Activated B cell treated with CpG ODN at 0.5 μM for 24 hours (primary cell): ENCODE measurements around the gene HOXC6. TPM values are rescaled to one million over a fixed set of nuclear protein-coding genes. Genes with fewer than 3 reads are reported as not detected.

Source experiments
- ATAC-seq: fragments of 200-7000 bp; cut with Tn5 transposase; one replicate; pipeline ENCODE4 v1.10.0; 2021; ENCODE audit warnings: low read depth, mild to moderate bottlenecking, moderate library complexity
- CTCF ChIA-PET: fragments of 350-600 bp; sonication (Branson Sonifier 250); formaldehyde crosslinking; loops from one replicate; lab custom pipeline; 2021; ENCODE audit warnings: antibody characterized with exemption; lab: Charles Lee
- POLR2A ChIA-PET: fragments of 350-600 bp; sonication (Branson Sonifier 250); formaldehyde crosslinking; loops from one replicate; lab custom pipeline; 2021; ENCODE audit warnings: antibody characterized with exemption; lab: Charles Lee
- DNase-seq: peaks from one replicate; pipeline ENCODE4 v3.0.0; 2022
- H3K27ac Mint-ChIP-seq: one replicate; pipeline ENCODE4 v1.8.0; 2020; ENCODE audit warnings: mixed read lengths
- H3K27me3 Mint-ChIP-seq: one replicate; pipeline ENCODE4 v1.8.0; 2021; ENCODE audit warnings: mixed read lengths
- H3K36me3 Mint-ChIP-seq: one replicate; pipeline ENCODE4 v1.8.0; 2021; ENCODE audit warnings: low read depth, mixed read lengths
- H3K4me1 Mint-ChIP-seq: one replicate; pipeline ENCODE4 v1.8.0; 2021; ENCODE audit warnings: mixed read lengths
- H3K4me3 Mint-ChIP-seq: one replicate; pipeline ENCODE4 v1.8.0; 2020; ENCODE audit warnings: mild to moderate bottlenecking, mixed read lengths
- H3K9me3 Mint-ChIP-seq: one replicate; pipeline ENCODE4 v1.8.0; 2020; ENCODE audit warnings: mixed read lengths
- intact Hi-C: fragments of 100-400 bp; cut with micrococcal nuclease; formaldehyde crosslinking; loops from one replicate; pipeline ENCODE4 v1.15.1; 2024
- total RNA-seq: library from RNA; stranded (reverse); gene quantifications from 2 replicates; pipeline ENCODE4 v1.2.3, GENCODE V29; 2022
- TF ChIP-seq, protein P1 (sequence below): fragments of 200-600 bp; IDR thresholded peaks from one replicate; pipeline ENCODE4 v1.8.0; 2022; ENCODE audit warnings: antibody characterized with exemption, mild to moderate bottlenecking

HOXC6 gene
- total RNA-seq, 1 donor from 2014 or later = not detected

DNA sequence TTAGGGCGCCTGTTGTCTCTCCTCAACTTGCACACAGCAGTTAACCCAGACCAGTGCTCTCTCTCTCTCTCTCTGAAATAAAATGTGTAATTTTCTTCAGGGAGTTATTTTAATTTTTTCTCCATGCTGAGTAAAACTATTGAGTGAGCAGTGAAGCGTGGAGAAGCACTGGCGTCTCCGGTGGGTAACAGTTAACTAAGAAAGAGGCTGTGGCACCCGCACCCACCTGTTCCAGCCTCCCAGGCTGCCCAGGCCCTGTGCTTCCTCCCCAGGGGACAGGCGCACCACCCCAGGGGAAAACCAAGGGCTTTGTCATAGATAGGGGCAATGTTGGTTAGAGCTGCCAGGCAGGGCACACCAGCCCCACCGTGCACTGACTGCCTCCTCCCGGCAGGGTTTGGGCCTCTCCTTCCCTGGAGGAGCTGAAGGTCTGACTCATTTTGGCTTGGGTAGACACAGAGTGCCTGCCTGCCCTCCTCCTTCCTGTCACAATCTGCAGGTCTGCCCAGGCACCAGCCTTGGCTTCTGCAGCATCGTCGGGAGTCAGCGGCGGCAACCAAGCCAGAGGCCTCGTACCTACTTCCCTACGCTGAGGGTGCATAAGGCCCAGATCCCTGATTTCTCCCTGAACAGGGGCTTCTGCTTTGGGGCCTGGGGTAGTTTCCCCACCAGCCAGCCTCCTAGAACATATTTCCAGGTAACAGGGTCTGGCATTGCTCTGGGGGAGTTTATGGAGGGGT is 8.6 kb downstream of the HOXC6 start:
- peaks cover 20% of the 10 kb centered on the region for H3K4me1 Mint-ChIP-seq
- no peak for ATAC-seq

DNA sequence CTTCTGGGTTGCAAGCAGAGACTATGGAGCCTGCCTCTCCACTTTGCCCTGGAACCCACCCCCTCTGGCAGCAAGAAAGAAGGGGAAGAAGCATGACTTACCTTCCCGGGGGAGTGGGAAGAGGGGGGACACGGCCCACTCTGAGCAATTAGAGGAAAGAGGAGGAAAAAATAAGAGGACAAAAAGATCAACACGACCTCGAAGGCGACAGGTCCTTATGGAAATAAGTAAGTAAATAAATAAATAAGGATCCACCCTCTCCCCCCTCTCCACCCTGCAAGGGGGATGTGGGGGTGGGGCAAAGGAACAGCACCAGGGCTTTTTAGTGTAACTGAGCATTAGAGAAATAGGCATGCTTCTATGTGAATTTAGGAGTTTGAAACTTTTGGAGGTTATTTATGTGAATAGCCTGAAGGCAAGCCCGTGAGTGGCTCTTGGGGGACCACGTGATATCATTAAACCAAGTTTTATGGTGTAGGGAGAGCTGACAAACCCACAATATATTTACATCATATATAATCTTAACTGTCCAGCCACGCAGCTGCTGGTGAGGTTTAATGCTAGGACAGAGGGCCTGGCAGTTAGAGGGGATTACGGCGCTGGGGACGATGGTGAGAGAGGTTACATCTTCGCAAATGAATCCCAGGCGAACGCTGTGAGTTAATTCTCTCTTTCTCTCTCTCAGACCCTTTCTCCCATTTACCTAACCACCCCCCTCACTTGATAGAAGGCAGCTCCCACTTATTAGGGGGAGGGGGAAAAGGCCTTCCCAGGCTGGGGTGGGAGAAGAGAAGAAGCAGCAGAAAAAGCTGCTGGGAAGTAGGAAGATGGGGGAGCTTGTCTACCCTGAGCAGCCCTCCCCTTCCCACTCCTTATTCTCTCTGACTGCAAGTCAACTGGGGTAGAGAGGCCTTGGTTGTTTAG is 9.4 kb downstream of the HOXC6 start:
- ATAC-seq (no peak), DNase-seq (no peak)
- Mint-ChIP-seq H3K27ac (no peak overlapping the region), H3K4me1 (peaks cover 18% of the 10 kb centered on the region), H3K4me3 (no peak overlapping the region), H3K27me3 (peaks cover 64% of the 10 kb centered on the region), H3K36me3 (no peaks in the 10 kb centered on the region), H3K9me3 (no peaks in the 10 kb centered on the region)
- TF ChIP-seq, protein P1, sequence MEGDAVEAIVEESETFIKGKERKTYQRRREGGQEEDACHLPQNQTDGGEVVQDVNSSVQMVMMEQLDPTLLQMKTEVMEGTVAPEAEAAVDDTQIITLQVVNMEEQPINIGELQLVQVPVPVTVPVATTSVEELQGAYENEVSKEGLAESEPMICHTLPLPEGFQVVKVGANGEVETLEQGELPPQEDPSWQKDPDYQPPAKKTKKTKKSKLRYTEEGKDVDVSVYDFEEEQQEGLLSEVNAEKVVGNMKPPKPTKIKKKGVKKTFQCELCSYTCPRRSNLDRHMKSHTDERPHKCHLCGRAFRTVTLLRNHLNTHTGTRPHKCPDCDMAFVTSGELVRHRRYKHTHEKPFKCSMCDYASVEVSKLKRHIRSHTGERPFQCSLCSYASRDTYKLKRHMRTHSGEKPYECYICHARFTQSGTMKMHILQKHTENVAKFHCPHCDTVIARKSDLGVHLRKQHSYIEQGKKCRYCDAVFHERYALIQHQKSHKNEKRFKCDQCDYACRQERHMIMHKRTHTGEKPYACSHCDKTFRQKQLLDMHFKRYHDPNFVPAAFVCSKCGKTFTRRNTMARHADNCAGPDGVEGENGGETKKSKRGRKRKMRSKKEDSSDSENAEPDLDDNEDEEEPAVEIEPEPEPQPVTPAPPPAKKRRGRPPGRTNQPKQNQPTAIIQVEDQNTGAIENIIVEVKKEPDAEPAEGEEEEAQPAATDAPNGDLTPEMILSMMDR = no peak
- intact Hi-C loops = no loop called here
- ChIA-PET CTCF (interaction anchor here (1.0 kb wide), 1 partner anchor 163 kb away, joined by 3 read pairs; no protein-coding TSS in a partner anchor), POLR2A (no interaction called here)

More for the DNA sequence above, 8.6 kb downstream of the HOXC6 start:
- TF ChIP-seq, protein P1 = no peak
- Mint-ChIP-seq H3K9me3 (no peaks in the 10 kb centered on the region), H3K4me3 (no peak overlapping the region), H3K27me3 (peaks cover 67% of the 10 kb centered on the region), H3K36me3 (no peaks in the 10 kb centered on the region), H3K27ac (no peak overlapping the region)
- ChIA-PET CTCF (interaction anchor here (2.0 kb wide), 1 partner anchor 171 kb away, joined by 6 read pairs; no protein-coding TSS in a partner anchor), POLR2A (interaction anchor here (0.5 kb wide), 1 partner anchor 15 kb away, joined by 4 read pairs; no protein-coding TSS in a partner anchor)
- intact Hi-C loops = no loop called here
- DNase-seq = no peak

DNA sequence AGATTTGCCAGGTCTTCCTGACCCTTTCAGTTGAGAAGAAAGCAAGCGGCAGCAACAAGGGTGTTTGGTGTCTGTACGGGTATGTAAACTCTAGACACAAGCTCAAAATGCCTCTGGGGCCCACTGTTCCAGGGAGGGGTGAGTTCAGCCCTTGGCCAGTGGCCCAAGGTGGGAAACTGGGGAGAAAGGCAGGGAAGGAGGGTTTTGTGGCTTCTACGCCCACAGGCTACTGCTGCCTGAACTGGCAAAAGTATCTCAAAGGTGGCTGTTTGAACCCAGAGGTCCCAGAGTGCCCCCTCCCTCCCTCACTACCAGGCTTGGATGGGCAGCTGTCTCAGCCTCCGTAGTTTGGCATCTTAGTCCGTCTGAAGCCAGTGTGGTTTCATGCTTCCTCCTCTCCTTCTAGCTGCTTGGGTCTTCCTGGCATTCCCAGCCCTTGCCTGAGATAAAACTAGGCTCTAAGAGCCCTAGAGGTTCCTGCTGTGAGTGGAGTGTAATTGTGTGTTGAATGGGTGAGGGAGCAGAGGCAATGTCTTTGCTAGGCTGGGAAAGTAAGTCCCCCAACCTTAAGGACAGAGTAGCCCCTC is 10.1 kb downstream of the HOXC6 start:
- no peak overlapping the region for H3K27ac Mint-ChIP-seq
- peaks cover 63% of the 10 kb centered on the region for H3K27me3 Mint-ChIP-seq
- TF ChIP-seq, protein P1 = no peak
- ATAC-seq (no peak), DNase-seq (no peak)
- intact Hi-C loops = no loop called here
- no peak overlapping the region for H3K4me3 Mint-ChIP-seq
- no peaks in the 10 kb centered on the region for H3K9me3 Mint-ChIP-seq
- CTCF ChIA-PET = interaction anchor here (1.0 kb wide), 1 partner anchor 162 kb away, joined by 3 read pairs; no protein-coding TSS in a partner anchor
- H3K36me3 Mint-ChIP-seq = no peaks in the 10 kb centered on the region
- H3K4me1 Mint-ChIP-seq = peaks cover 11% of the 10 kb centered on the region
- POLR2A ChIA-PET = interaction anchor here (0.6 kb wide), 1 partner anchor 11 kb away, joined by 3 read pairs; no protein-coding TSS in a partner anchor

GRCh38 chr12:54038871-54039414 is 10.7 kb downstream of the HOXC6 start:
- no peaks in the 10 kb centered on the region for H3K9me3 Mint-ChIP-seq
- DNase-seq (no peak), ATAC-seq (no peak)
- H3K36me3 Mint-ChIP-seq = no peaks in the 10 kb centered on the region
- peaks cover 8% of the 10 kb centered on the region for H3K4me1 Mint-ChIP-seq
- peaks cover 66% of the 10 kb centered on the region for H3K27me3 Mint-ChIP-seq
- no peak overlapping the region for H3K27ac Mint-ChIP-seq
- intact Hi-C loops = no loop called here
- ChIA-PET CTCF (interaction anchor here (2.4 kb wide), 1 partner anchor 169 kb away, joined by 7 read pairs; no protein-coding TSS in a partner anchor), POLR2A (interaction anchor here (0.6 kb wide), 1 partner anchor 12 kb away, joined by 3 read pairs; no protein-coding TSS in a partner anchor)
- TF ChIP-seq, protein P1 = no peak
- no peak overlapping the region for H3K4me3 Mint-ChIP-seq
